ENCODE data around the gene TIMM22.

- no peak for TF ChIP-seq POLR2A (IDR thresholded peaks at IDR 0.05)
- no peak for TF ChIP-seq POLR2AphosphoS5 (IDR thresholded peaks at IDR 0.05)
- no peak for TF ChIP-seq CTCF (IDR thresholded peaks at IDR 0.05)
- TF ChIP-seq EP300 (IDR thresholded peaks at IDR 0.05) = no peak
These were observed 14.2 kb downstream of the TIMM22 start for GRCh38 chr17:1011138-1011537.

All from stomach (tissue), 4 donors.